ENCODE results near the gene TRIM9.

GRCh38 chr14:51066576-51066975 is 28.3 kb downstream of the TRIM9 start:
- TF ChIP-seq CTCF (IDR thresholded peaks at IDR 0.05) (no peak), POLR2A (IDR thresholded peaks at IDR 0.05) (no peak), POLR2AphosphoS5 (IDR thresholded peaks at IDR 0.05; ENCODE audit: insufficient read depth in 1 of 2, low read depth in 1 of 2) (no peak)

All from vagina (tissue), 2 donors.